Tibial artery (tissue), 4 donors: ENCODE results near the gene CDK4.

Experiments
- DNase-seq, 2 donors: peaks; one replicate each; pipeline ENCODE4 v3.0.0-alpha.2; 2019
- H3K27ac ChIP-seq, 2 donors: fragments of 200-600 bp; sonication (generic) in 1 of 2; 1 replicate in 1 of 2; 2 replicates in 1 of 2; pipeline ENCODE4 v1.5.1; 2018 to 2019; ENCODE audit warnings: mild to moderate bottlenecking in 1 of 2
- H3K27me3 ChIP-seq, 2 donors: fragments of 200-600 bp; sonication (generic) in 1 of 2; one replicate each; pipeline versions ENCODE4 v1.5.1 to v1.6.0; 2016 to 2019
- H3K36me3 ChIP-seq, 3 donors: fragments of 200-600 bp; sonication (generic) in 2 of 3; one replicate each; pipeline ENCODE4 v1.5.1; 2016 to 2019; ENCODE audit warnings: mild to moderate bottlenecking in 2 of 3
- H3K4me1 ChIP-seq, 4 donors: fragments of 200-600 bp; sonication (generic) in 2 of 4; 1 replicate in 3 of 4; 2 replicates in 1 of 4; pipeline ENCODE4 v1.5.1; 2016 to 2019
- H3K4me3 ChIP-seq, 2 donors: fragments of 200-600 bp; sonication (generic) in 1 of 2; 1 replicate in 1 of 2; 2 replicates in 1 of 2; pipeline ENCODE4 v1.5.1; 2018 to 2019; ENCODE audit warnings: mild to moderate bottlenecking in 2 of 2
- H3K9me3 ChIP-seq, 3 donors: fragments of 200-600 bp; sonication (generic) in 1 of 3; one replicate each; pipeline ENCODE4 v1.5.1; 2016 to 2019
- CTCF ChIP-seq, 2 experiments: fragments of 200-600 bp in 1 of 2; fragments of 450-650 bp in 1 of 2; IDR thresholded peaks; one replicate each; pipeline ENCODE4 v1.5.1; 2017 to 2019; ENCODE audit warnings: antibody characterized with exemption in 2 of 2, mild to moderate bottlenecking in 1 of 2, moderate library complexity in 1 of 2
- intact Hi-C: fragments of 100-400 bp; cut with DNase I; formaldehyde crosslinking; loops from one replicate; pipeline ENCODE4 v1.15.0; 2023; ENCODE audit warnings: low total_unique reads

CDK4 gene

GRCh38 chr12:57735198-57735855 lies 16.8 kb downstream of the CDK4 start:
- intact Hi-C loops, result no loop called here
- H3K27me3 ChIP-seq, result peaks cover 8 to 85% of the 10 kb centered on the region in 2 donors
- no peak overlapping the region for H3K4me3 ChIP-seq

GRCh38 chr12:57734591-57734990 lies 17.5 kb downstream of the CDK4 start:
- intact Hi-C loops, result no loop called here
- Histone ChIP-seq H3K9me3 (no peaks in the 10 kb centered on the region), H3K27me3 (peaks cover 8 to 78% of the 10 kb centered on the region in 2 donors), H3K4me3 (no peak overlapping the region), H3K27ac (no peak overlapping the region), H3K36me3 (no peaks in the 10 kb centered on the region), H3K4me1 (peaks cover 15 to 41% (median 35%) of the 10 kb centered on the region in 4 donors)
- no peak for DNase-seq
- no peak for TF ChIP-seq CTCF (IDR thresholded peaks at IDR 0.05)

More at GRCh38 chr12:57735198-57735855, 16.8 kb downstream of the CDK4 start:
- no peak for DNase-seq
- Histone ChIP-seq H3K9me3 (no peaks in the 10 kb centered on the region), H3K27ac (no peak overlapping the region), H3K36me3 (no peaks in the 10 kb centered on the region), H3K4me1 (peaks cover 15 to 41% (median 35%) of the 10 kb centered on the region in 4 donors)
- no peak for TF ChIP-seq CTCF (IDR thresholded peaks at IDR 0.05)

- H3K27me3 ChIP-seq, result peaks cover 8 to 71% of the 10 kb centered on the region in 2 donors
- no peaks in the 10 kb centered on the region for H3K36me3 ChIP-seq
- H3K4me1 ChIP-seq, result peaks cover 15 to 38% (median 32%) of the 10 kb centered on the region in 4 donors
- DNase-seq, result no peak
- H3K9me3 ChIP-seq, result no peaks in the 10 kb centered on the region
- no peak overlapping the region for H3K4me3 ChIP-seq
- intact Hi-C loops, result no loop called here
- no peak overlapping the region for H3K27ac ChIP-seq
- no peak for TF ChIP-seq CTCF (IDR thresholded peaks at IDR 0.05)
Measured at GRCh38 chr12:57733928-57734327, 18.2 kb downstream of the CDK4 start.

GRCh38 chr12:57732726-57733593 lies 19.1 kb downstream of the CDK4 start:
- no peak for TF ChIP-seq CTCF (IDR thresholded peaks at IDR 0.05)
- no peaks in the 10 kb centered on the region for H3K9me3 ChIP-seq

GRCh38 chr12:57732270-57732669 lies 19.8 kb downstream of the CDK4 start:
- H3K36me3 ChIP-seq, result no peaks in the 10 kb centered on the region
- no peak for DNase-seq
- intact Hi-C loops, result no loop called here
- H3K27me3 ChIP-seq, result peaks cover 3 to 59% of the 10 kb centered on the region in 2 donors
- no peak for TF ChIP-seq CTCF (IDR thresholded peaks at IDR 0.05)
- H3K4me1 ChIP-seq, result peaks cover under 1 to 24% (median 16%) of the 10 kb centered on the region in 4 donors
- H3K9me3 ChIP-seq, result no peaks in the 10 kb centered on the region
- H3K4me3 ChIP-seq, result no peak overlapping the region
- H3K27ac ChIP-seq, result no peak overlapping the region

More at GRCh38 chr12:57732726-57733593, 19.1 kb downstream of the CDK4 start:
- no peak overlapping the region for H3K27ac ChIP-seq
- H3K27me3 ChIP-seq, result peaks cover 8 to 62% of the 10 kb centered on the region in 2 donors
- H3K4me3 ChIP-seq, result no peak overlapping the region
- intact Hi-C loops, result no loop called here
- no peaks in the 10 kb centered on the region for H3K36me3 ChIP-seq
- no peak for DNase-seq
- H3K4me1 ChIP-seq, result peaks cover 7 to 28% (median 22%) of the 10 kb centered on the region in 4 donors
